Endothelial cell of umbilical vein (primary cell): ENCODE data around the gene CLPSL2. TPM values are rescaled to one million over a fixed set of nuclear protein-coding genes. Genes with fewer than 3 reads are reported as not detected.

ENCODE experiments used
- BruUV-seq: library from RNA; stranded (reverse); fragments of 400-500 nt; replicated peaks from 2 replicates; lab custom pipeline; 2021; lab: Mats Ljungman, UMichigan
- CTCF ChIA-PET: fragments of 300-600, 350-600 bp; sonication (Branson Sonifier 250); formaldehyde crosslinking; loops from one replicate; lab custom pipeline; 2021; ENCODE audit warnings: antibody characterized with exemption, inconsistent platforms; lab: Charles Lee
- POLR2A ChIA-PET: fragments of 300-600, 350-600 bp; sonication (Branson Sonifier 250); formaldehyde crosslinking; loops from one replicate; lab custom pipeline; 2021; ENCODE audit warnings: antibody characterized with exemption, inconsistent platforms; lab: Charles Lee
- DNase-seq: peaks from one replicate; pipeline ENCODE4 v3.0.0-alpha.2; 2011; ENCODE audit warnings: low read depth, low spot score
- FAIRE-seq: peaks from 2 replicates; lab custom pipeline; 2011; peaks lifted over from hg19 to GRCh38; lab: Jason Lieb, UNC
- H2AFZ ChIP-seq: 2 replicates; pipeline ENCODE4 v1.6.0; 2012; ENCODE audit warnings: low read depth, low read length, control low read depth, inconsistent platforms
- H3K27ac ChIP-seq: 2 replicates; pipeline ENCODE4 v1.5.1; 2011; ENCODE audit warnings: low read depth, mild to moderate bottlenecking, control low read depth, low read length, moderate library complexity; ENCODE audit not compliant: insufficient read depth
- H3K27me3 ChIP-seq, 2 experiments: 2 replicates each; pipeline versions ENCODE4 v1.6.0 to v1.6.1; 2011; ENCODE audit warnings: low read length in 2 of 2, mixed read lengths in 1 of 2; ENCODE audit not compliant: control insufficient read depth in 2 of 2, insufficient read depth in 2 of 2
- H3K36me3 ChIP-seq, 2 experiments: 2 replicates in 1 of 2; 3 replicates in 1 of 2; pipeline ENCODE4 v1.5.1; 2011; ENCODE audit warnings: low read length in 2 of 2, mild to moderate bottlenecking in 1 of 2, moderate library complexity in 1 of 2; ENCODE audit not compliant: control insufficient read depth in 2 of 2, insufficient read depth in 2 of 2; ENCODE audit errors: extremely low read depth in 1 of 2
- H3K4me1 ChIP-seq: 3 replicates; pipeline ENCODE4 v1.5.1; 2011; ENCODE audit warnings: mild to moderate bottlenecking, low read length; ENCODE audit not compliant: control insufficient read depth, insufficient read depth; ENCODE audit errors: extremely low read depth
- H3K4me2 ChIP-seq: 2 replicates; pipeline ENCODE4 v1.6.1; 2011; ENCODE audit warnings: low read length, control low read depth, mixed read lengths; ENCODE audit not compliant: insufficient read depth
- H3K4me3 ChIP-seq, 3 experiments: fragments of 200-600 bp in 1 of 3; sonication (generic), shearing (Covaris generic) in 1 of 3; replicated peaks in 1 of 3; 2 replicates each; pipeline ENCODE4 v1.5.1; 2011 to 2016; ENCODE audit warnings: control low read depth in 3 of 3, low read length in 3 of 3, mild to moderate bottlenecking in 2 of 3, inconsistent platforms in 1 of 3, low read depth in 1 of 3, moderate library complexity in 1 of 3; ENCODE audit not compliant: insufficient read depth in 1 of 3
- H3K79me2 ChIP-seq: 2 replicates; pipeline ENCODE4 v1.6.0; 2012; ENCODE audit warnings: low read length, inconsistent platforms; ENCODE audit not compliant: control insufficient read depth, insufficient read depth
- H3K9ac ChIP-seq: replicated peaks from 2 replicates; pipeline ENCODE3; 2011; ENCODE audit warnings: low read length, control low read depth; ENCODE audit not compliant: insufficient read depth; ENCODE audit errors: extremely low read depth
- H3K9me1 ChIP-seq: replicated peaks from 3 replicates; pipeline ENCODE4 v1.6.0; 2011; ENCODE audit warnings: mild to moderate bottlenecking, low read length; ENCODE audit not compliant: control insufficient read depth, insufficient read depth; ENCODE audit errors: extremely low read depth
- H3K9me3 ChIP-seq: replicated peaks from 2 replicates; pipeline ENCODE4 v1.5.1; 2012; ENCODE audit warnings: low read length, inconsistent platforms; ENCODE audit not compliant: control insufficient read depth, insufficient read depth
- H4K20me1 ChIP-seq: replicated peaks from 2 replicates; pipeline ENCODE3; 2011; ENCODE audit warnings: mild to moderate bottlenecking, low read length; ENCODE audit not compliant: control insufficient read depth, insufficient read depth; ENCODE audit errors: extremely low read depth
- EZH2 ChIP-seq: IDR thresholded peaks from 2 replicates; pipeline ENCODE4 v1.6.1; 2012; ENCODE audit warnings: borderline replicate concordance, low read depth, mild to moderate bottlenecking, moderate library complexity, low read length, inconsistent platforms; ENCODE audit not compliant: severe bottlenecking
- FOS ChIP-seq: IDR thresholded peaks from 2 replicates; pipeline ENCODE4 v1.6.1; 2011; ENCODE audit warnings: mild to moderate bottlenecking, low read length, moderate library complexity, borderline replicate concordance; ENCODE audit not compliant: insufficient read depth
- GATA2 ChIP-seq: IDR thresholded peaks from 2 replicates; pipeline ENCODE4 v1.7.0; 2011; ENCODE audit warnings: low read depth, mild to moderate bottlenecking, moderate library complexity, mixed read lengths, low read length; ENCODE audit not compliant: insufficient read length, insufficient read depth
- JUN ChIP-seq: IDR thresholded peaks from 2 replicates; pipeline ENCODE4 v1.6.1; 2011; ENCODE audit warnings: borderline replicate concordance, low read depth; ENCODE audit not compliant: insufficient read length, insufficient read depth
- MYC ChIP-seq: IDR thresholded peaks from one replicate; pipeline ENCODE4 v1.6.1; 2011; ENCODE audit warnings: mild to moderate bottlenecking, low read depth, low read length
- POLR2A ChIP-seq: IDR thresholded peaks from 2 replicates; pipeline ENCODE4 v1.6.1; 2012; ENCODE audit warnings: low read depth, mild to moderate bottlenecking, control low read depth, low read length
- POLR2AphosphoS5 ChIP-seq: IDR thresholded peaks from 2 replicates; pipeline ENCODE4 v1.6.1; 2012; ENCODE audit warnings: low read depth, mild to moderate bottlenecking, control low read depth, low read length, moderate library complexity; ENCODE audit not compliant: insufficient read depth
- dilution Hi-C: fragments of 300-500 bp; cut with MboI; formaldehyde crosslinking; loops from one replicate; pipeline ENCODE4 v1.15.0; 2019; ENCODE audit warnings: low sequenced_read_pairs; ENCODE audit not compliant: extremely low pct_ligation_motif_present
- intact Hi-C: fragments of 100-400 bp; cut with micrococcal nuclease; formaldehyde crosslinking; loops from one replicate; pipeline ENCODE4 v1.10.0; 2022
- polyA plus RNA-seq, 4 experiments: library from polyadenylated mRNA; depleted of rRNA in 3 of 4; stranded (reverse) in 3 of 4; unstranded in 1 of 4; fragments of >200 nt; gene quantifications; 2 replicates each; pipeline versions ENCODE4 v1.2.1 to v1.2.3, GENCODE V29; 2011 to 2012; ENCODE audit warnings: missing spikeins in 1 of 4
- total RNA-seq: library from RNA; stranded (reverse); gene quantifications from 2 replicates; pipeline ENCODE4 v1.2.3, GENCODE V29; 2021
- TF ChIP-seq, protein P1 (sequence below), 2 donors: IDR thresholded peaks; 1 replicate in 1 of 2; 2 replicates in 1 of 2; pipeline ENCODE4 v1.5.1; 2011; ENCODE audit warnings: low read length in 2 of 2, mild to moderate bottlenecking in 2 of 2, moderate library complexity in 2 of 2, control low read depth in 1 of 2, inconsistent platforms in 1 of 2, low read depth in 1 of 2; ENCODE audit not compliant: insufficient read depth in 1 of 2; ENCODE audit errors: extremely low read depth in 1 of 2
- TF ChIP-seq, protein P2 (sequence below): IDR thresholded peaks from 2 replicates; pipeline ENCODE4 v1.6.1; 2011; ENCODE audit not compliant: insufficient read depth, insufficient read length

The CLPSL2 gene
- total and polyA plus RNA-seq, 2 donors (not counting 3 experiments of a cell fraction or from before 2014, with no cell fraction given) = not detected

GRCh38 chr6:35778437-35778836 is 2.0 kb downstream of the CLPSL2 start:
- POLR2A ChIA-PET = no interaction called here
- no peak for FAIRE-seq
- no peaks in the 10 kb centered on the region for H3K9me1 ChIP-seq

More at GRCh38 chr6:35778437-35778836, 2.0 kb downstream of the CLPSL2 start:
- H3K4me2 ChIP-seq = no peak overlapping the region
- H3K27me3 ChIP-seq = peaks cover 0 to 6% of the 10 kb centered on the region in 2 experiments
- intact Hi-C loops (no loop called here), dilution Hi-C loops (no loop called here)
- H2AFZ ChIP-seq = no peak overlapping the region
- no peaks in the 10 kb centered on the region for H3K9me3 ChIP-seq
- CTCF ChIA-PET = no interaction called here
- no peak overlapping the region for H3K27ac ChIP-seq
- H3K36me3 ChIP-seq = no peaks in the 10 kb centered on the region
- TF ChIP-seq MYC = no peak
- no peak for TF ChIP-seq JUN
- TF ChIP-seq, protein P1, sequence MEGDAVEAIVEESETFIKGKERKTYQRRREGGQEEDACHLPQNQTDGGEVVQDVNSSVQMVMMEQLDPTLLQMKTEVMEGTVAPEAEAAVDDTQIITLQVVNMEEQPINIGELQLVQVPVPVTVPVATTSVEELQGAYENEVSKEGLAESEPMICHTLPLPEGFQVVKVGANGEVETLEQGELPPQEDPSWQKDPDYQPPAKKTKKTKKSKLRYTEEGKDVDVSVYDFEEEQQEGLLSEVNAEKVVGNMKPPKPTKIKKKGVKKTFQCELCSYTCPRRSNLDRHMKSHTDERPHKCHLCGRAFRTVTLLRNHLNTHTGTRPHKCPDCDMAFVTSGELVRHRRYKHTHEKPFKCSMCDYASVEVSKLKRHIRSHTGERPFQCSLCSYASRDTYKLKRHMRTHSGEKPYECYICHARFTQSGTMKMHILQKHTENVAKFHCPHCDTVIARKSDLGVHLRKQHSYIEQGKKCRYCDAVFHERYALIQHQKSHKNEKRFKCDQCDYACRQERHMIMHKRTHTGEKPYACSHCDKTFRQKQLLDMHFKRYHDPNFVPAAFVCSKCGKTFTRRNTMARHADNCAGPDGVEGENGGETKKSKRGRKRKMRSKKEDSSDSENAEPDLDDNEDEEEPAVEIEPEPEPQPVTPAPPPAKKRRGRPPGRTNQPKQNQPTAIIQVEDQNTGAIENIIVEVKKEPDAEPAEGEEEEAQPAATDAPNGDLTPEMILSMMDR (IDR thresholded peaks at IDR 0.05; ENCODE audit: extremely low read depth in 1 of 2, insufficient read depth in 1 of 2, low read depth in 1 of 2, low read length in 2 of 2) = no peak
- no peak for TF ChIP-seq EZH2
- no peak for TF ChIP-seq FOS
- TF ChIP-seq GATA2 = no peak
- TF ChIP-seq POLR2AphosphoS5 = no peak
- TF ChIP-seq, protein P2, sequence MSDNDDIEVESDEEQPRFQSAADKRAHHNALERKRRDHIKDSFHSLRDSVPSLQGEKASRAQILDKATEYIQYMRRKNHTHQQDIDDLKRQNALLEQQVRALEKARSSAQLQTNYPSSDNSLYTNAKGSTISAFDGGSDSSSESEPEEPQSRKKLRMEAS = no peak
- no peak for TF ChIP-seq POLR2A
- H3K79me2 ChIP-seq = no peaks in the 10 kb centered on the region
- peaks cover 3% of the 10 kb centered on the region for H3K4me1 ChIP-seq
- H4K20me1 ChIP-seq = no peaks in the 10 kb centered on the region
- no peak overlapping the region for H3K9ac ChIP-seq
- DNase-seq = no peak
- H3K4me3 ChIP-seq = no peak overlapping the region
- no TSS peak for BruUV-seq
